A549 (cell line): Measurements from ENCODE around the gene CEACAM4. TPM values are rescaled to one million over a fixed set of nuclear protein-coding genes. Genes with fewer than 3 reads are reported as not detected.

Source experiments
- ATAC-seq, 2 experiments: fragments of 200-7000 bp in 1 of 2; fragments of >200 bp in 1 of 2; cut with Nextera tagmentation in 1 of 2; cut with Tn5 transposase in 1 of 2; 3 replicates each; pipeline versions ENCODE4 v1.8.0 to v1.9.1; 2018 to 2020; ENCODE audit warnings: mild to moderate bottlenecking in 1 of 2, moderate library complexity in 1 of 2
- CTCF ChIA-PET: fragments of 300-600 bp; sonication (Branson Sonifier 250); formaldehyde crosslinking; extraction: SDS; loops from one replicate; lab custom pipeline; 2021; ENCODE audit warnings: antibody characterized with exemption, inconsistent platforms; lab: Yijun Ruan, JAX
- POLR2A ChIA-PET: fragments of 350-600 bp; formaldehyde crosslinking; extraction: SDS; loops from one replicate; lab custom pipeline; 2021; ENCODE audit warnings: antibody characterized with exemption, inconsistent platforms; lab: Yijun Ruan, JAX
- DNase-seq, 2 experiments: peaks; one replicate each; pipeline versions ENCODE4 v3.0.0 to v3.0.0-alpha.2; 2011 to 2016; ENCODE audit warnings: low read depth in 1 of 2, low spot score in 1 of 2
- FAIRE-seq: peaks from 2 replicates; lab custom pipeline; 2011; peaks lifted over from hg19 to GRCh38; lab: Jason Lieb, UNC
- H3K27ac ChIP-seq, 2 experiments: fragments of >200 bp; sonication (Bioruptor Twin); formaldehyde crosslinking; 3 replicates each; pipeline ENCODE4 v1.5.1; 2016 to 2017
- H3K4me1 ChIP-seq: fragments of >200 bp; sonication (Bioruptor Twin); formaldehyde crosslinking; 3 replicates; pipeline ENCODE4 v1.6.1; 2016
- H3K4me2 ChIP-seq: fragments of >200 bp; sonication (Bioruptor Twin); formaldehyde crosslinking; 3 replicates; pipeline ENCODE4 v1.6.1; 2016
- H3K4me3 ChIP-seq: fragments of >200 bp; sonication (Bioruptor Twin); formaldehyde crosslinking; 3 replicates; pipeline ENCODE4 v1.5.1; 2016
- H3K9me3 ChIP-seq: fragments of >200 bp; sonication (Bioruptor Twin); formaldehyde crosslinking; 3 replicates; pipeline ENCODE4 v1.6.1; 2016
- EHF ChIP-seq: fragments of 250-450 bp; sonication (Bioruptor Pico); IDR thresholded peaks from 2 replicates; pipeline ENCODE4 v1.5.0; 2020; ENCODE audit warnings: mild to moderate bottlenecking
- ESRRA ChIP-seq: fragments of 150-350 bp; IDR thresholded peaks from 2 replicates; pipeline ENCODE4 v1.6.1; 2014; ENCODE audit warnings: mild to moderate bottlenecking, low read length, borderline replicate concordance
- FOSL2 ChIP-seq, 2 experiments: fragments of 450-650 bp in 1 of 2; fragments of >200 bp in 1 of 2; sonication (Bioruptor Twin) in 1 of 2; formaldehyde crosslinking; IDR thresholded peaks; 2 replicates each; pipeline versions ENCODE4 v1.5.0 to v1.6.1; 2016 to 2020; ENCODE audit warnings: mild to moderate bottlenecking in 1 of 2, moderate library complexity in 1 of 2
- HMGXB4 ChIP-seq: fragments of 250-450 bp; sonication (Bioruptor Pico); IDR thresholded peaks from 2 replicates; pipeline ENCODE4 v1.5.0; 2021; ENCODE audit warnings: mild to moderate bottlenecking, moderate library complexity, borderline replicate concordance
- HOXA7 ChIP-seq: fragments of 250-450 bp; sonication (Bioruptor Pico); IDR thresholded peaks from 2 replicates; pipeline ENCODE4 v1.5.0; 2020; ENCODE audit warnings: mild to moderate bottlenecking, moderate library complexity
- HOXB13 ChIP-seq: fragments of 250-450 bp; sonication (Bioruptor Pico); IDR thresholded peaks from 2 replicates; pipeline ENCODE4 v1.5.0; 2020; ENCODE audit warnings: low read depth, mild to moderate bottlenecking, moderate library complexity
- JUN ChIP-seq, 2 experiments: fragments of >200 bp; sonication (Bioruptor Twin); formaldehyde crosslinking; IDR thresholded peaks; 2 replicates in 1 of 2; 3 replicates in 1 of 2; pipeline ENCODE4 v1.6.1; 2016 to 2017
- MAFK ChIP-seq: fragments of 450-650 bp; IDR thresholded peaks from 2 replicates; pipeline ENCODE4 v1.6.1; 2014; ENCODE audit not compliant: partially characterized antibody
- NR3C1 ChIP-seq: fragments of >200 bp; sonication (Bioruptor Twin); formaldehyde crosslinking; IDR thresholded peaks from 3 replicates; pipeline ENCODE4 v1.6.1; 2017
- PBX3 ChIP-seq: IDR thresholded peaks from 2 replicates; pipeline ENCODE4 v1.6.1; 2012
- POLR2AphosphoS2 ChIP-seq: conservative IDR thresholded peaks from 2 replicates; pipeline ENCODE4 v1.6.1; 2012; ENCODE audit warnings: low read length, improper control_type of control experiment, inconsistent platforms
- RAD21 ChIP-seq, 2 experiments: fragments of >200 bp in 1 of 2; sonication (Bioruptor Twin) in 1 of 2; formaldehyde crosslinking in 1 of 2; IDR thresholded peaks in 1 of 2; conservative IDR thresholded peaks in 1 of 2; 2 replicates in 1 of 2; 3 replicates in 1 of 2; pipeline ENCODE4 v1.6.1; 2012 to 2018; ENCODE audit warnings: inconsistent platforms in 1 of 2
- RARB ChIP-seq: fragments of 250-450 bp; sonication (Bioruptor Pico); IDR thresholded peaks from 2 replicates; pipeline ENCODE4 v1.8.0; 2021; ENCODE audit warnings: mild to moderate bottlenecking, moderate library complexity
- SMC3 ChIP-seq: fragments of >200 bp; sonication (Bioruptor Twin); formaldehyde crosslinking; IDR thresholded peaks from 3 replicates; pipeline ENCODE4 v1.6.1; 2018; ENCODE audit warnings: inconsistent platforms
- TFCP2L1 ChIP-seq: fragments of 250-450 bp; sonication (Bioruptor Pico); IDR thresholded peaks from 2 replicates; pipeline ENCODE4 v1.5.0; 2021; ENCODE audit warnings: mild to moderate bottlenecking
- TP53 ChIP-seq: fragments of 250-450 bp; sonication (Bioruptor Pico); IDR thresholded peaks from 2 replicates; pipeline ENCODE4 v1.5.0; 2021; ENCODE audit warnings: mild to moderate bottlenecking, moderate library complexity
- ZC3H11A ChIP-seq: fragments of 450-650 bp; IDR thresholded peaks from 2 replicates; pipeline ENCODE4 v1.6.1; 2014; ENCODE audit warnings: antibody characterized with exemption, mild to moderate bottlenecking
- ZFP36 ChIP-seq: fragments of 450-650 bp; IDR thresholded peaks from 2 replicates; pipeline ENCODE4 v1.6.1; 2014; ENCODE audit warnings: borderline replicate concordance; ENCODE audit not compliant: partially characterized antibody
- WGBS: methylation state at CpG from one replicate; pipeline ENCODE4 v1.1.6; 2017; ENCODE audit errors: missing lambda C conversion rate; 5-methylcytosine and 5-hydroxymethylcytosine counted together
- polyA plus RNA-seq, 4 experiments: library from polyadenylated mRNA; depleted of rRNA in 3 of 4; stranded (reverse); fragments of >200 nt; fragmentation: RNase III in 1 of 4; extraction: RNeasy Plus Mini Kit Qiagen cat#74134 plus additional on column Dnase treatment in 1 of 4; gene quantifications; 2 replicates in 3 of 4; 3 replicates in 1 of 4; pipeline ENCODE4 v1.2.3, GENCODE V29; 2011 to 2017
- TF ChIP-seq, protein P1 (sequence below): fragments of >200 bp; sonication (Bioruptor Twin); formaldehyde crosslinking; IDR thresholded peaks from 3 replicates; pipeline ENCODE4 v1.6.1; 2016

Gene CEACAM4
- polyA plus RNA-seq, 2 of the 4 experiments (the other 2 are of a cell fraction): not detected

DNA sequence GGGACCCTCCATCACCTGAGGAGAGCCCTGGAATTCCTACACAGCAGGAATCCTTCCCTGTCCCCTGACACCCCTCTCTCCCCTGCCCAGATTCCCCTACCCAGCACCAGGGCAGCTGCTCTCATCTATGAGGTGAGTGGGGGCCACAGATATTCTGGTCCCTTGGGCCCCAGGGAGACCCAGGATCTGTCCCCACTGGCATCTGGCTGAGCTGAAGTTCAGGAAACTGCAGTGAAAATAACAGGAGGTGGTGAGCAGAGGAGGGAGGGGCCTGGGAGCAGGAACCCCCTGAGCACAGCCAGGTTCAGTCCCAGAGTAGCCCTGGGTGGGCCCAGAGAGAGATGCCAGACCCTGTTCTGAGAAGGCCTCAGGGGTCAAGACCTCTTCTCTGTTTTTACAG lies 40.8 kb downstream of the CEACAM4 start:
- ChIA-PET CTCF (interaction anchor here (1.1 to 46.4 kb wide), 5 partner anchors 2 to 135 kb away, joined by 3 to 1358 read pairs (median 1153); partner anchors contain the start of gene CEACAM21), POLR2A (no interaction called here)
- peaks cover 29% of the 10 kb centered on the region for H3K9me3 ChIP-seq
- no peak overlapping the region for H3K4me3 ChIP-seq
- H3K27ac ChIP-seq: no peak overlapping the region
- TF ChIP-seq HOXB13 (CRISPR knock-in tag) (no peak), TP53 (CRISPR knock-in tag) (no peak), TFCP2L1 (CRISPR knock-in tag) (no peak)
- DNase-seq: no peak
- no peak overlapping the region for H3K4me2 ChIP-seq
- FAIRE-seq: no peak
- H3K4me1 ChIP-seq: no peaks in the 10 kb centered on the region
- ATAC-seq: no peak

- POLR2A ChIA-PET: no interaction called here
- no peak overlapping the region for H3K4me3 ChIP-seq
- WGBS: 0% methylated on average over 1 of the region's 1 CpG
- no peak overlapping the region for H3K27ac ChIP-seq
- no peaks in the 10 kb centered on the region for H3K4me1 ChIP-seq
- FAIRE-seq (no peak), ATAC-seq (no peak), DNase-seq (no peak)
- no peak for TF ChIP-seq FOSL2 (IDR thresholded peaks at IDR 0.05)
- TF ChIP-seq FOSL2 (CRISPR knock-in tag; IDR thresholded peaks at IDR 0.05): no peak
- no peak for TF ChIP-seq TFCP2L1 (CRISPR knock-in tag)
- no peak for TF ChIP-seq HOXB13 (CRISPR knock-in tag)
- no peak for TF ChIP-seq RARB (CRISPR knock-in tag)
- no peak for TF ChIP-seq HMGXB4
- no peak for TF ChIP-seq ESRRA
- TF ChIP-seq, protein P1, sequence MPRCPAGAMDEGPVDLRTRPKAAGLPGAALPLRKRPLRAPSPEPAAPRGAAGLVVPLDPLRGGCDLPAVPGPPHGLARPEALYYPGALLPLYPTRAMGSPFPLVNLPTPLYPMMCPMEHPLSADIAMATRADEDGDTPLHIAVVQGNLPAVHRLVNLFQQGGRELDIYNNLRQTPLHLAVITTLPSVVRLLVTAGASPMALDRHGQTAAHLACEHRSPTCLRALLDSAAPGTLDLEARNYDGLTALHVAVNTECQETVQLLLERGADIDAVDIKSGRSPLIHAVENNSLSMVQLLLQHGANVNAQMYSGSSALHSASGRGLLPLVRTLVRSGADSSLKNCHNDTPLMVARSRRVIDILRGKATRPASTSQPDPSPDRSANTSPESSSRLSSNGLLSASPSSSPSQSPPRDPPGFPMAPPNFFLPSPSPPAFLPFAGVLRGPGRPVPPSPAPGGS: no peak
- CTCF ChIA-PET: interaction anchor here (1.1 to 46.4 kb wide), 4 partner anchors 3 to 133 kb away, joined by 3 to 1358 read pairs (median 1153); partner anchors contain the start of gene CEACAM21
- peaks cover 37% of the 10 kb centered on the region for H3K9me3 ChIP-seq
- no peak overlapping the region for H3K4me2 ChIP-seq
These were observed 41.9 kb downstream of the CEACAM4 start for GRCh38 chr19:41584931-41585330.

DNA sequence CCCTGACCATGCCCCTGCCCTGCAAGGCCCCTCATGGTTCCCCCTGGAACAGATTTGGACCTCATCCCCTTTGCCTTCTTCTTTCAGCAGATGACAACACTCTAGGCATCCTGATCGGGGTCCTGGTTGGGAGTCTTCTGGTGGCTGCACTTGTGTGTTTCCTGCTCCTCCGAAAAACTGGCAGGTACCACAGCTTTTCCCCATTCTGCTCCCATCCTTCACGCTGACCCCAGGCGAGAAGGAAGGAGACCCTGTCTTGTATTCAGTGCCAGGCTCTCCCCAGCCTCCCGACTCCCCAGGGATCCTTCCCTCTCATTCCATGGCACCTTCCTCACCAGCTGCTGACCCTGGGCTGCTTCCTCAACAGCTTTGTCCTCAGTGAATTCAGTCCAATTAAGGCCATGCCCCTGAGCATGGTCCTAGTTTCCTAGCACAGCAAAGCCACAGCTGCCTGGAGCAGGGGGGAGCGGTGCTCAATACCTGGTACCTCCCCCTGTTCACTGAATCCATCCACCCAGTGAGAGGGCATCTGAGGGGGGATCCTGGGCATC lies 42.5 kb downstream of the CEACAM4 start:
- ChIA-PET POLR2A (no interaction called here), CTCF (interaction anchor here (0.6 to 46.4 kb wide), 6 partner anchors 4 to 133 kb away, joined by 3 to 1358 read pairs (median 578); partner anchors contain the start of gene CEACAM21)
- ATAC-seq: no peak
- no peaks in the 10 kb centered on the region for H3K4me1 ChIP-seq
- TF ChIP-seq JUN (IDR thresholded peaks at IDR 0.05) (no peak), ZFP36 (no peak), POLR2AphosphoS2 (no peak), RARB (CRISPR knock-in tag) (no peak), HOXB13 (CRISPR knock-in tag) (no peak), SMC3 (no peak), HOXA7 (CRISPR knock-in tag) (no peak), PBX3 (no peak), ZC3H11A (no peak), EHF (CRISPR knock-in tag) (no peak), MAFK (no peak), RAD21 (conservative IDR thresholded peaks at IDR 0.05 in 1 of 2, IDR thresholded peaks at IDR 0.05 in 1 of 2) (no peak), NR3C1 (no peak), ESRRA (no peak)
- TF ChIP-seq, protein P1: no peak
- FAIRE-seq: no peak
- no peak overlapping the region for H3K4me3 ChIP-seq
- H3K4me2 ChIP-seq: no peak overlapping the region
- no peak overlapping the region for H3K27ac ChIP-seq
- 2% methylated on average over 6 of the region's 6 CpGs for WGBS
- no peak for DNase-seq
- peaks cover 37% of the 10 kb centered on the region for H3K9me3 ChIP-seq
